CD4-positive, alpha-beta T cell treated with Interleukin-1 beta for 1 hour (primary cell): ENCODE results near the gene PXK.
A peak's percentile ranks its signal among the peaks of the same experiment; 100 is the strongest.
"Not testable (repeated sequence)": the region's sequence is repeated elsewhere in the genome, so short reads cannot be mapped to it uniquely, and the experiment has no call there.

Experiments
- DNase-seq, 2 donors: peaks; one replicate each; pipeline ENCODE4 v3.0.0-alpha.2; 2020 to 2022

Gene PXK

GRCh38 chr3:58323529-58324390 lies 8.9 kb upstream of the PXK start:
- DNase-seq: no peak

GRCh38 chr3:58324391-58325390 lies 8.0 kb upstream of the PXK start:
- DNase-seq: no peak

GRCh38 chr3:58325525-58325992 lies 7.1 kb upstream of the PXK start:
- DNase-seq: no peak

- no peak for DNase-seq
Observed at GRCh38 chr3:58326267-58326900, 6.3 kb upstream of the PXK start.

- no peak for DNase-seq
Observed at GRCh38 chr3:58329150-58329921, 3.4 kb upstream of the PXK start.

GRCh38 chr3:58329922-58330413 lies 2.7 kb upstream of the PXK start:
- no peak for DNase-seq

- DNase-seq: no peak
Observed at GRCh38 chr3:58331593-58332152, 1.0 kb upstream of the PXK start.

- peak; percentile 18 to 21 for DNase-seq
Observed at GRCh38 chr3:58333206-58334012, 717 bp downstream of the PXK start.

GRCh38 chr3:58334013-58334321 lies 1.3 kb downstream of the PXK start:
- DNase-seq: no peak

- no peak for DNase-seq
Observed at GRCh38 chr3:58334506-58334884, 1.8 kb downstream of the PXK start.

- DNase-seq: no peak
Observed at GRCh38 chr3:58335652-58335947, 2.9 kb downstream of the PXK start.

GRCh38 chr3:58336135-58336882 lies 3.6 kb downstream of the PXK start:
- no peak for DNase-seq

- no peak for DNase-seq
Observed at GRCh38 chr3:58337190-58337589, 4.5 kb downstream of the PXK start.

- not testable (repeated sequence) for DNase-seq
Observed at GRCh38 chr3:58339146-58339545, 6.5 kb downstream of the PXK start.

GRCh38 chr3:58340594-58341244 lies 8.0 kb downstream of the PXK start:
- no peak for DNase-seq

- DNase-seq: no peak
Observed at GRCh38 chr3:58341376-58341775, 8.7 kb downstream of the PXK start.

GRCh38 chr3:58342676-58343075 lies 10.0 kb downstream of the PXK start:
- DNase-seq: no peak

- DNase-seq: no peak
Observed at GRCh38 chr3:58345457-58345856, 12.8 kb downstream of the PXK start.

GRCh38 chr3:58346368-58346767 lies 13.7 kb downstream of the PXK start:
- DNase-seq: no peak

GRCh38 chr3:58347984-58348383 lies 15.3 kb downstream of the PXK start:
- no peak for DNase-seq
